GM21381 (cell line): ENCODE data around the gene TLK1.
"Not testable (repeated sequence)": the region's sequence is repeated elsewhere in the genome, so short reads cannot be mapped to it uniquely, and the experiment has no call there.

ENCODE experiments used
- ATAC-seq: cut with Tn5 transposase; IDR thresholded peaks from one replicate; pipeline ENCODE4 v1.9.1; 2021; ENCODE audit warnings: mild to moderate bottlenecking, moderate library complexity; ENCODE audit not compliant: unreplicated experiment

The TLK1 gene

GRCh38 chr2:171146071-171146470 lies 14.6 kb downstream of the TLK1 start:
- no peak for ATAC-seq

GRCh38 chr2:171143670-171144062 lies 17.0 kb downstream of the TLK1 start:
- ATAC-seq, result no peak

GRCh38 chr2:171142398-171142797 lies 18.3 kb downstream of the TLK1 start:
- no peak for ATAC-seq

- no peak for ATAC-seq
These were observed 19.4 kb downstream of the TLK1 start for GRCh38 chr2:171141320-171141719.

- ATAC-seq, result no peak
These were observed 20.8 kb downstream of the TLK1 start for GRCh38 chr2:171139860-171140259.

GRCh38 chr2:171136024-171136423 lies 24.7 kb downstream of the TLK1 start:
- ATAC-seq, result peak; percentile 92

- no peak for ATAC-seq
These were observed 26.0 kb downstream of the TLK1 start for GRCh38 chr2:171134624-171135230.

GRCh38 chr2:171132086-171132485 lies 28.6 kb downstream of the TLK1 start:
- ATAC-seq, result no peak

- no peak for ATAC-seq
These were observed 32.2 kb downstream of the TLK1 start for GRCh38 chr2:171128461-171128860.

GRCh38 chr2:171124541-171124940 lies 36.2 kb downstream of the TLK1 start:
- ATAC-seq, result no peak

- no peak for ATAC-seq
These were observed 51.1 kb downstream of the TLK1 start for GRCh38 chr2:171109571-171109970.

- ATAC-seq, result no peak
These were observed 51.7 kb downstream of the TLK1 start for GRCh38 chr2:171109020-171109419.

GRCh38 chr2:171107803-171108202 lies 52.9 kb downstream of the TLK1 start:
- ATAC-seq, result no peak

- no peak for ATAC-seq
These were observed 56.3 kb downstream of the TLK1 start for GRCh38 chr2:171104379-171104778.

- no peak for ATAC-seq
These were observed 57.9 kb downstream of the TLK1 start for GRCh38 chr2:171102802-171103201.

GRCh38 chr2:171100370-171100769 lies 60.3 kb downstream of the TLK1 start:
- no peak for ATAC-seq

- no peak for ATAC-seq
These were observed 62.1 kb downstream of the TLK1 start for GRCh38 chr2:171098607-171099006.

GRCh38 chr2:171095014-171095582 lies 65.6 kb downstream of the TLK1 start:
- ATAC-seq, result no peak

GRCh38 chr2:171091517-171091916 lies 69.2 kb downstream of the TLK1 start:
- not testable (repeated sequence) for ATAC-seq

GRCh38 chr2:171089489-171089888 lies 71.2 kb downstream of the TLK1 start:
- ATAC-seq, result no peak

- ATAC-seq, result no peak
These were observed 72.4 kb downstream of the TLK1 start for GRCh38 chr2:171088057-171088834.

- ATAC-seq, result no peak
These were observed 73.1 kb downstream of the TLK1 start for GRCh38 chr2:171087547-171087946.
